HepG2 (cell line): ENCODE measurements around the gene ZNF541. TPM values are rescaled to one million over a fixed set of nuclear protein-coding genes. Genes with fewer than 3 reads are reported as not detected.
A peak's percentile ranks its signal among the peaks of the same experiment; 100 is the strongest.

Experiments used
- ATAC-seq: fragments of 200-7000 bp; cut with Tn5 transposase; 3 replicates; pipeline ENCODE4 v1.9.1; 2020; ENCODE audit warnings: mild to moderate bottlenecking, moderate library complexity
- BruUV-seq: library from RNA; stranded (reverse); fragments of 400-500 nt; replicated peaks from 2 replicates; lab custom pipeline; 2021; lab: Mats Ljungman, UMichigan
- CTCF ChIA-PET: fragments of 300-600 bp; formaldehyde crosslinking; extraction: SDS; loops from one replicate; lab custom pipeline; 2021; ENCODE audit warnings: low total read pairs, inconsistent platforms, low intra/inter-chr PET ratio; lab: Yijun Ruan, JAX
- POLR2A ChIA-PET: fragments of 350-600 bp; sonication (Branson Sonifier 250); formaldehyde crosslinking; loops from one replicate; lab custom pipeline; 2020; ENCODE audit warnings: antibody characterized with exemption, inconsistent platforms; lab: Yijun Ruan, JAX
- DNase-seq: peaks from one replicate; pipeline ENCODE4 v3.0.0-alpha.2; 2015; ENCODE audit warnings: low spot score
- FAIRE-seq: peaks from 3 replicates; lab custom pipeline; 2011; peaks lifted over from hg19 to GRCh38; lab: Jason Lieb, UNC
- H2AFZ ChIP-seq: one replicate; pipeline ENCODE4 v1.6.1; 2011; ENCODE audit warnings: low read length, inconsistent platforms
- H3K27ac ChIP-seq: fragments of 300-600 bp; 3 replicates; pipeline ENCODE4 v1.8.0; 2011; ENCODE audit warnings: mixed run types, mild to moderate bottlenecking, mixed read lengths, low read length, inconsistent platforms; ENCODE audit not compliant: insufficient read depth; ENCODE audit errors: extremely low read length
- H3K27me3 ChIP-seq, 2 experiments: fragments of 200-600 bp in 1 of 2; 2 replicates in 1 of 2; 3 replicates in 1 of 2; pipeline versions ENCODE4 v1.6.0 to v1.8.0; 2011; ENCODE audit warnings: low read length in 2 of 2, mild to moderate bottlenecking in 2 of 2, moderate library complexity in 2 of 2, inconsistent platforms in 1 of 2; ENCODE audit not compliant: insufficient read depth in 2 of 2, control insufficient read depth in 1 of 2
- H3K36me3 ChIP-seq, 2 experiments: fragments of 200-600 bp in 1 of 2; replicated peaks in 1 of 2; 2 replicates in 1 of 2; 3 replicates in 1 of 2; pipeline versions ENCODE4 v1.5.1 to v1.8.0; 2011; ENCODE audit warnings: low read length in 2 of 2, inconsistent platforms in 1 of 2; ENCODE audit not compliant: insufficient read depth in 2 of 2, control insufficient read depth in 1 of 2
- H3K4me1 ChIP-seq: 2 replicates; pipeline ENCODE4 v1.5.1; 2012; ENCODE audit warnings: low read length, inconsistent platforms; ENCODE audit not compliant: insufficient read depth
- H3K4me2 ChIP-seq: 2 replicates; pipeline ENCODE4 v1.6.0; 2011; ENCODE audit warnings: low read depth, low read length, inconsistent platforms
- H3K4me3 ChIP-seq, 3 experiments: fragments of 200-600 bp in 1 of 3; sonication (generic), shearing (Covaris generic) in 1 of 3; replicated peaks in 1 of 3; 2 replicates each; pipeline ENCODE4 v1.5.1; 2011 to 2016; ENCODE audit warnings: low read length in 3 of 3, inconsistent platforms in 2 of 3, low read depth in 2 of 3, mild to moderate bottlenecking in 2 of 3, control low read depth in 1 of 3, mixed read lengths in 1 of 3; ENCODE audit not compliant: insufficient read depth in 1 of 3
- H3K79me2 ChIP-seq: one replicate; pipeline ENCODE4 v1.6.1; 2011; ENCODE audit warnings: low read length, inconsistent platforms; ENCODE audit not compliant: insufficient read depth
- H3K9ac ChIP-seq: 2 replicates; pipeline ENCODE4 v1.6.0; 2011; ENCODE audit warnings: mild to moderate bottlenecking, low read depth, low read length, inconsistent platforms; ENCODE audit not compliant: insufficient read depth
- H3K9me3 ChIP-seq: 2 replicates; pipeline ENCODE4 v1.5.1; 2012; ENCODE audit warnings: mild to moderate bottlenecking, low read length
- H4K20me1 ChIP-seq: 2 replicates; pipeline ENCODE4 v1.6.0; 2011; ENCODE audit warnings: inconsistent platforms, mild to moderate bottlenecking, low read length, moderate library complexity; ENCODE audit not compliant: insufficient read depth
- ARNTL ChIP-seq: sonication (generic); formaldehyde crosslinking; IDR thresholded peaks from 2 replicates; pipeline ENCODE4 v1.4.0; 2020; ENCODE audit warnings: mild to moderate bottlenecking, missing genetic modification reagents
- NCOA1 ChIP-seq: sonication (generic); formaldehyde crosslinking; IDR thresholded peaks from 2 replicates; pipeline ENCODE4 v1.9.0; 2021; ENCODE audit warnings: missing genetic modification reagents
- TRIM22 ChIP-seq: fragments of 450-650 bp; IDR thresholded peaks from 2 replicates; pipeline ENCODE4 v1.6.1; 2017
- ZNF629 ChIP-seq: sonication (generic); formaldehyde crosslinking; conservative IDR thresholded peaks from 2 replicates; pipeline ENCODE4 v1.5.0; 2020; ENCODE audit warnings: missing genetic modification reagents
- ZNF678 ChIP-seq: sonication (generic); formaldehyde crosslinking; IDR thresholded peaks from 2 replicates; pipeline ENCODE4 v1.4.0; 2020; ENCODE audit warnings: mild to moderate bottlenecking, missing genetic modification reagents
- ZNF768 ChIP-seq: sonication (generic); formaldehyde crosslinking; IDR thresholded peaks from 2 replicates; pipeline ENCODE4 v1.4.0; 2020; ENCODE audit warnings: missing genetic modification reagents
- ZSCAN25 ChIP-seq: sonication (generic); formaldehyde crosslinking; IDR thresholded peaks from 2 replicates; pipeline ENCODE4 v1.8.0; 2022; ENCODE audit warnings: mild to moderate bottlenecking, missing genetic modification reagents
- WGBS: methylation state at CpG from one replicate; pipeline ENCODE4 v1.1.6; 2017; ENCODE audit warnings: low lambda C conversion rate; 5-methylcytosine and 5-hydroxymethylcytosine counted together
- in situ Hi-C: cut with HindIII; loops from 2 replicates; pipeline ENCODE4 v1.10.0; 2017; ENCODE audit warnings: low pct_unique_long_range_greater_than_20kb; ENCODE audit not compliant: extremely low pct_ligation_motif_present
- intact Hi-C: fragments of 100-400 bp; cut with micrococcal nuclease; formaldehyde crosslinking; loops from one replicate; pipeline ENCODE4 v1.10.0; 2022; ENCODE audit not compliant: unreplicated experiment
- polyA plus RNA-seq, 8 experiments: library from polyadenylated mRNA; depleted of rRNA in 3 of 8; stranded (reverse) in 7 of 8; unstranded in 1 of 8; fragments of >200 nt; fragmentation: Illumina TruSeq in 4 of 8; extraction: Trizol in 4 of 8; gene quantifications; 2 replicates each; pipeline versions ENCODE4 v1.2.1 to v1.2.3, GENCODE V29; 2011 to 2016; ENCODE audit warnings: low read depth in 4 of 8, missing spikeins in 1 of 8, mixed read lengths in 1 of 8; ENCODE audit not compliant: insufficient read depth in 1 of 8
- total RNA-seq, 5 experiments: library from RNA; depleted of rRNA; stranded (reverse); fragments of >200 nt; fragmentation: Illumina TruSeq; extraction: Trizol; gene quantifications; 2 replicates each; pipeline ENCODE4 v1.2.3, GENCODE V29; 2016; ENCODE audit warnings: low read depth in 1 of 5
- TF ChIP-seq, protein P1 (sequence below): sonication (generic); formaldehyde crosslinking; IDR thresholded peaks from 2 replicates; pipeline ENCODE4 v1.9.0; 2021; ENCODE audit warnings: missing genetic modification reagents, borderline replicate concordance
- TF ChIP-seq, protein P2 (sequence below): sonication (generic); formaldehyde crosslinking; IDR thresholded peaks from 2 replicates; pipeline ENCODE4 v1.4.0; 2020; ENCODE audit warnings: missing genetic modification reagents, borderline replicate concordance
- TF ChIP-seq, protein P3 (sequence below): IDR thresholded peaks from 2 replicates; pipeline ENCODE4 v1.6.1; 2018; ENCODE audit warnings: missing genetic modification reagents

The ZNF541 gene
- total and polyA plus RNA-seq, 2 of the 13 experiments (the other 11 are each of a cell fraction or from before 2014, with no cell fraction given) = 0.03 to 0.04 TPM

DNA sequence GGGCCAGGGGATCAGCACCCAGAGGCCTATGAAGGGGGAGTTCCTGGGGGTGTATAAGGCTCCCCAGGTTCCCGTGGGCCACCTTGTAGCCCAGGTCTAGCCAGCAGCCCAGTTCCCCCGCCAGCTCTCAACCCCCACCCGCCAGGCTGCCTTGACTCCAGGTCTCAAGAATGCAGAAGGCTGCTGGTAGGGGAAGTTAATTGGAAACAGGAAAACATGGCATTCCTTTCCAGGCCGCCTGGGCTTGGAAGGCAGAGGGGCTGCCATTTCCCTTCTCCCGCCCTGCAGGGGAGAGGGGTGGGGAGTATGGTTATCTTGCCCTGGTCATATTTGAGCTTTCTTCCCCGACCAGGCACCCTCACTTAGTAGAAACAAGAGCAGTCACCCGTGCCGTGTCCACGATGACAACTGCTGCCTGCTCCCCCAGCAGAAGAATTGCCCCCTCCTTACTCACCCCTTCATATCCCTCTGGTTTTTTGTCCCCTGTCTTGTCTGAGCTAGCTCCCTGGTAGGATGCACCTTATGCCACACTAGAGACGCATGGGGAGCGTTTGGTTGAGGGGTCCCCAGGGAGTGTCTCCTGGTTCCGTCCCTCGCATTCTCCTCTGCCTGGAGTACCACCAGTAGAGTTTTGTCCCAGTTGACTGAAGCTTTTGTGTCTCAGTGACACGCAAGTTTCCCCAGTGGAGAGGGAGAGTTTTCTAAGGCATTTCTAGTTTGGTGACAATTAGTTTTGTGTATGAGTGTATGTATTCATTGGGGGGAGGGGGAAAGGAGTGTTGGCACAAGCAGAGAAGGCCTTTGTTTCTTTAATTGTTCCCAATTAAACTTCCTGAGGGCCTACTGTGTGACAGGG, 40.4 kb upstream of the ZNF541 start:
- ATAC-seq (no peak), FAIRE-seq (no peak), DNase-seq (no peak)
- peaks cover 63% of the 10 kb centered on the region for H3K79me2 ChIP-seq
- WGBS = 93% methylated on average over 12 of the region's 14 CpGs
- no peaks in the 10 kb centered on the region; a peak in 1 of 5 replicates for H3K27me3 ChIP-seq
- POLR2A ChIA-PET = interaction anchor here (0.5 to 1.0 kb wide), 2 partner anchors 12 to 333 kb away, joined by 3 read pairs; no protein-coding TSS in a partner anchor
- no peaks in the 10 kb centered on the region for H3K9me3 ChIP-seq
- CTCF ChIA-PET = no interaction called here
- peaks cover 0 to 2% of the 10 kb centered on the region in 2 experiments; a peak in 1 of 5 replicates for H3K36me3 ChIP-seq
- no peak overlapping the region for H3K4me3 ChIP-seq
- no peak overlapping the region for H3K4me2 ChIP-seq
- H3K4me1 ChIP-seq = peaks cover 26% of the 10 kb centered on the region
- in situ Hi-C loops = no loop called here
- TF ChIP-seq, protein P1, sequence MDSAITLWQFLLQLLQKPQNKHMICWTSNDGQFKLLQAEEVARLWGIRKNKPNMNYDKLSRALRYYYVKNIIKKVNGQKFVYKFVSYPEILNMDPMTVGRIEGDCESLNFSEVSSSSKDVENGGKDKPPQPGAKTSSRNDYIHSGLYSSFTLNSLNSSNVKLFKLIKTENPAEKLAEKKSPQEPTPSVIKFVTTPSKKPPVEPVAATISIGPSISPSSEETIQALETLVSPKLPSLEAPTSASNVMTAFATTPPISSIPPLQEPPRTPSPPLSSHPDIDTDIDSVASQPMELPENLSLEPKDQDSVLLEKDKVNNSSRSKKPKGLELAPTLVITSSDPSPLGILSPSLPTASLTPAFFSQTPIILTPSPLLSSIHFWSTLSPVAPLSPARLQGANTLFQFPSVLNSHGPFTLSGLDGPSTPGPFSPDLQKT (CRISPR knock-in tag) = no peak
- peak; percentile 66; the same call in 1 of the 2 replicates for TF ChIP-seq ZSCAN25 (CRISPR knock-in tag)
- TF ChIP-seq ZNF678 (CRISPR knock-in tag) = no peak
- no peak overlapping the region for H3K9ac ChIP-seq
- BruUV-seq = no TSS peak
- intact Hi-C loops = no loop called here
- no peak overlapping the region for H3K27ac ChIP-seq
- H4K20me1 ChIP-seq = peaks cover 15% of the 10 kb centered on the region; the same call in 1 of the 2 replicates
- H2AFZ ChIP-seq = no peak overlapping the region

- intact Hi-C loops = no loop called here
- peaks cover 50% of the 10 kb centered on the region for H3K79me2 ChIP-seq
- in situ Hi-C loops = no loop called here
- POLR2A ChIA-PET = interaction anchor here (1.5 to 2.1 kb wide), 3 partner anchors 10 to 95 kb away, joined by 6 to 25 read pairs (median 8); no protein-coding TSS in a partner anchor
- FAIRE-seq (no peak), ATAC-seq (no peak), DNase-seq (no peak)
- H4K20me1 ChIP-seq = peaks cover 9% of the 10 kb centered on the region; the same call in 1 of the 2 replicates
- no peaks in the 10 kb centered on the region; a peak in 2 of 5 replicates for H3K27me3 ChIP-seq
- H3K36me3 ChIP-seq = peaks cover 0 to 1% of the 10 kb centered on the region in 2 experiments; a peak in 1 of 5 replicates
- peak overlapping the region in 1 of 3 experiments; percentile 91; a peak in 2 of 6 replicates for H3K4me3 ChIP-seq
- H3K27ac ChIP-seq = no peak overlapping the region
- CTCF ChIA-PET = no interaction called here
- 96% methylated on average over 7 of the region's 7 CpGs for WGBS
- H3K9me3 ChIP-seq = no peaks in the 10 kb centered on the region
- peak overlapping the region; percentile 75; the same call in 1 of the 2 replicates for H3K9ac ChIP-seq
- BruUV-seq = no TSS peak
- H2AFZ ChIP-seq = no peak overlapping the region
- peak overlapping the region; percentile 68 for H3K4me2 ChIP-seq
- H3K4me1 ChIP-seq = peaks cover 15% of the 10 kb centered on the region
- TF ChIP-seq, protein P2, sequence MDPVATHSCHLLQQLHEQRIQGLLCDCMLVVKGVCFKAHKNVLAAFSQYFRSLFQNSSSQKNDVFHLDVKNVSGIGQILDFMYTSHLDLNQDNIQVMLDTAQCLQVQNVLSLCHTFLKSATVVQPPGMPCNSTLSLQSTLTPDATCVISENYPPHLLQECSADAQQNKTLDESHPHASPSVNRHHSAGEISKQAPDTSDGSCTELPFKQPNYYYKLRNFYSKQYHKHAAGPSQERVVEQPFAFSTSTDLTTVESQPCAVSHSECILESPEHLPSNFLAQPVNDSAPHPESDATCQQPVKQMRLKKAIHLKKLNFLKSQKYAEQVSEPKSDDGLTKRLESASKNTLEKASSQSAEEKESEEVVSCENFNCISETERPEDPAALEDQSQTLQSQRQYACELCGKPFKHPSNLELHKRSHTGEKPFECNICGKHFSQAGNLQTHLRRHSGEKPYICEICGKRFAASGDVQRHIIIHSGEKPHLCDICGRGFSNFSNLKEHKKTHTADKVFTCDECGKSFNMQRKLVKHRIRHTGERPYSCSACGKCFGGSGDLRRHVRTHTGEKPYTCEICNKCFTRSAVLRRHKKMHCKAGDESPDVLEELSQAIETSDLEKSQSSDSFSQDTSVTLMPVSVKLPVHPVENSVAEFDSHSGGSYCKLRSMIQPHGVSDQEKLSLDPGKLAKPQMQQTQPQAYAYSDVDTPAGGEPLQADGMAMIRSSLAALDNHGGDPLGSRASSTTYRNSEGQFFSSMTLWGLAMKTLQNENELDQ = no peak
- TF ChIP-seq TRIM22 (no peak), ZNF768 (CRISPR knock-in tag) (peak; percentile 92), ZNF629 (CRISPR knock-in tag) (0 out of 2 replicates have a peak, but pooled peaks have one; percentile 18), ARNTL (CRISPR knock-in tag) (no peak), NCOA1 (no peak)
- TF ChIP-seq, protein P3, sequence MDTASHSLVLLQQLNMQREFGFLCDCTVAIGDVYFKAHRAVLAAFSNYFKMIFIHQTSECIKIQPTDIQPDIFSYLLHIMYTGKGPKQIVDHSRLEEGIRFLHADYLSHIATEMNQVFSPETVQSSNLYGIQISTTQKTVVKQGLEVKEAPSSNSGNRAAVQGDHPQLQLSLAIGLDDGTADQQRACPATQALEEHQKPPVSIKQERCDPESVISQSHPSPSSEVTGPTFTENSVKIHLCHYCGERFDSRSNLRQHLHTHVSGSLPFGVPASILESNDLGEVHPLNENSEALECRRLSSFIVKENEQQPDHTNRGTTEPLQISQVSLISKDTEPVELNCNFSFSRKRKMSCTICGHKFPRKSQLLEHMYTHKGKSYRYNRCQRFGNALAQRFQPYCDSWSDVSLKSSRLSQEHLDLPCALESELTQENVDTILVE (CRISPR knock-in tag) = no peak
Measured at GRCh38 chr19:47610902-47611301, 38.0 kb upstream of the ZNF541 start.
